ENCODE data around the gene NPAS3.

NPAS3 gene

DNA sequence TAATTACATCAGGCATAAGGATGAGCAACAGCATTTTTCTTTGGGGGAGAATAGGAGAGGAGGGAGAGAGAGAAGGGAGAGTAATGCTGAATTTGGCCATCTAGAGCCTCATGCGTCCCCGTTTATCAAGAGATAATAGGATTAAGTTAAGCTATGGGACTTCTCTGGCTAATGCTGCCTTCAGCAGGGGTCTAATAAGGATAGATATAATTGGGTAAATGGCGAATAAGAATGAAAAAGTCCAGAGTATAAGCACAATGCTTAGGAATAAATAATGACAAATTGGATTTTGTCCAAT, 542.2 kb downstream of the NPAS3 start:
- DNase-seq (ENCODE audit: low read depth in 2 of 2): no peak

DNA sequence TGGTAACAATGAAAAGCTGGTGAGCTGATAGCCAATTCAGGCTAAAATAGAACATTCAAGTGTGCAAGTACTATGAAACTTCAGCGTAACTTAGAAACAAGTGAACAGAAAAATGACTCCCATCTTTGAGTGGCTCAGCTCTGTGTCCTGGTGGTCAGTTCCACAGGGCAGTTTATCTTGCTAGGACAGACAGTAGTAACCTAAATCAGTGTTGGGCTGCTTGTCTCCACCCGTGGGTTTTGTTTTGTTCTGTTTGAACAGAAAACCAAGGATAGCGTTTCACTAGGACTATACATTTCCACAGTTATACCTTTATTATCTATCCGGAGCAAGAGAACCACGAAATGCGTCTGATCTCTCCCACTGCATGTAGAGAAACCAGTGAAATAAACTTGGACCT, 544.4 kb downstream of the NPAS3 start:
- no peak for DNase-seq (ENCODE audit: low read depth in 2 of 2)

DNA sequence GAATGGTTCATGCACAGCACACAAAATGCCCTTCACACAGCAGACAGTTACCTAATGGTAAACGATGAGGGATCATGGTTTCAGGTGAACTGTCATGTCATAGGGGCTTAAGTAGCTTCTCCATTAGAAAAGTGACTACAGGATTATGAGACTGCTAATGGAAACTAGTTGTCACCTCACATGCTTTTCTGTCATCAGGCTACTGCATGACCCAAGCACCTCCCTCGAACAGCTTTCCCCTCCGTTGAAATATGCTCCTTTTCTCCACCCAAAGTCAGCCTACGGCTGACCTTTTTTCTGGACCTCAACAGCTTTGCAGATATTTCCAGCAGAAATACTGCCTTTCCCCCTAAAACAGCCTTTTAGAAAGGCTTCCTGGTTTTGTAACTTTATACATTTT, 544.9 kb downstream of the NPAS3 start:
- no peak for DNase-seq (ENCODE audit: low read depth in 2 of 2)

DNA sequence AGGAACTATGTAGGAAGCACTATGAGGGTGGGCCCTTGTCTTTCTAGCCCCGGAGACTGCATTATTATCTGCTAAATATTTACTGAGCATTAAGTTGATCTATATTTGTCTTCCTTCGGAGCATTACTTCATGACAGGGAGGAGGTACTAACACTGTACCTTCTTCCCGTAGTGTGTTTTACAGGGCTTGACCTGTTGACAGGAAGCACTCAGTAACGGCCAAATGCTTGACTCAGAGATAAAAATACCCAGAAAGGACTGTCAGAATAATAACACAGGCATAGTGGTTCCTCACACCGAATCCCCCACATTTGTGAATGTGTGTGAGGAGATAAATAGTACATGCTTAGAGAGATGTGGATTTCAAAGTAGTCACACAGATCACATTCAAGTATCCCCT, 545.6 kb downstream of the NPAS3 start:
- no peak for DNase-seq (ENCODE audit: low read depth in 2 of 2)

DNA sequence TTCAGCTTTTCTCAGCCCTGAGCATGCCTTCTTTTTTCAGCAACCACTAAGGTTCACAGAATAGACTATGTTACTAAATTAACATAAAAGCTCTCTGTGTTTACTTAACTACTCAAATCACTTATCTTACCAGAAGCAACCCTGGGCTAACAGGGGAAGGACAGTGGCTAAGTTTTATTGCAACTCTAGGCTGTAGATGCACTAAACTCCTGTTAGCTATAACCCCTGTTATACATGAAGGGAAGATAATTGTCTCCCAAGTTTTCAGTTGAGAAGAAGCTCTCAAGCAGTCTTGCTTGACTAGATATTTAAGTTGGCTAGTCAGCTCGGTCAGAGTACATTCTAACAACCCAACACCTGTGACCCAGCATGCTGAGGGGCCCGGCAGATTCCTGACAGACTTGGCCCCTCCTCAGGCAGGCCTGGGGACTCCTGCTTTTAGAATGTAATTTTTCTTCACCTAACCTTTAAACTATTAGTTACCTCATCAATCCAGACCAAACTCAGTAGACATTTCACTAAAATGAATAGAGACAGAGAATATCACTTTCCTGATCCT, 547.7 kb downstream of the NPAS3 start:
- no peak for DNase-seq (ENCODE audit: low read depth in 2 of 2)

DNA sequence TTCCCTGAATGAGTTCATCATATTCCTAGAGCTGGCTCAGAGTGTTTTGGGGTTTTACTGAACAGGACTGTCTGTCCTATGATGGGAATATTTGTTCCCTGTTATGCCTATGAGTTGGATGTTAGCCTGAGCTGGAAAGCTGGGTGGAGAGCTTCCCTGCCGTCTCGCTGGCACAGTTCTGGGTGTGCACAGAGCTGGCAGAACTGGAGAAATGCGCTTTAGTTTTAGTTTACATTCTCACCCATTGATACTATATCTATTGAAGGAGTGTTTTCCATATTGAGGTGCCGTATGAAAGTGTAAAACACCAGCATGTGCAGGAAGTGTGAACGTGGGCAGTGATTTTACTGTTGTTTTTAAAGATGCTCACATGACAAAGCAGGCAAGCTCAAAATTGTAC, 549.9 kb downstream of the NPAS3 start:
- no peak for DNase-seq (ENCODE audit: low read depth in 2 of 2)

DNA sequence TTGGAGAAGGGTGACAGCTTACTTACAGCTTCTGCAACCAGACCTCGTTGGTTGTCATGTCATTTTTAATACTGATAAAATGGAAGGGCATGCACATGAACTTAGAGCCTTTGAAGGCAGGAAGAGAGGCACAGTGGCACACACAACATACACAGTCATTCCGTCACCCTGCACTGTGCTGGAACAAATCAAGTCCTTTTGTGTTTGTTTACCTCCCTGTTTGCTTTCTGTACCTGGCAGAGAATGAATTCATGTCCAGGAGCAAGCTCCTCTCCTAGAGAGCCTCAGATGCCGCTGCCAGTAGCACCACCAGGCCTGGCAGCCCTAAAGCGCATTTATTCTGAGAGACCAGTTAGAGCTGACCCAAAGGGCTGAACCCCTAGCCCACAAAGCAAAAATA, 551.9 kb downstream of the NPAS3 start:
- DNase-seq (ENCODE audit: low read depth in 2 of 2): no peak

DNA sequence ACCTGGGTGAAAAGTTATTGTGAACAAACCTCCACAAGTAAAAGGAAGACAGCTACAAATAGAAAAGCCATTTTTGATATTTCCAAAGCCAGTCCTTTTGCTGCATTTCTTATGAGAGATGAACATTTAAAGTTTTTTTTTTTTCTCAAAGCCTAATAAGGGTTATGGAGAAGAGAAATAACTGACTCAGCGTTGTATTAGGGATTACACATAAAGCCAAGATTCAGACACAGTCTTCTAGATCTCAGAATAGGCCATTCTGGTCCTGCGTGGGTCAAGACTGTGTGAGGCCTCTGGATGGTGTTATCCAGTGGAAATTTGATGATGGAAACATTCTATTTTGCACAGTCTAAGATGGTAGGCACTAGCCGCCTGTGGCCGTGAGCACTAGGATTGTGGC, 552.4 kb downstream of the NPAS3 start:
- no peak for DNase-seq (ENCODE audit: low read depth in 2 of 2)

DNA sequence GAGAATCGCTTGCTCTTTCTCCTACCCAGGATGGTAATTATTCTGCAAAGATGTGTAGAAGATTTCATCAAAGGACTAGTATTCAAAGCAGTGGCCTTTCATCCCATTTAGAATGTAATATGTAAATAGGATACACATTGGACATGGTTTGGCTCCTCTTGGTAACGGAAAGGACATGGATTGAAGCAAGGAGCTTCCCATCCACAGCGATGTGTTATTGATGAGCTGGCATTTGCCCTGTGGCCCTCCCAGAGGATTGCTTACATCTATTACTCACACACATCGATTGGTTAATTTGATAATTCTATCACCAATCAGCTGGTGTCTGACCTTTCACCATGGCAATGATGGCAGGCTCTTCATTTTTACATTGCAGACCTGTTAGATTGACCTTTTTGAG, 553.8 kb downstream of the NPAS3 start:
- no peak for DNase-seq (ENCODE audit: low read depth in 2 of 2)

DNA sequence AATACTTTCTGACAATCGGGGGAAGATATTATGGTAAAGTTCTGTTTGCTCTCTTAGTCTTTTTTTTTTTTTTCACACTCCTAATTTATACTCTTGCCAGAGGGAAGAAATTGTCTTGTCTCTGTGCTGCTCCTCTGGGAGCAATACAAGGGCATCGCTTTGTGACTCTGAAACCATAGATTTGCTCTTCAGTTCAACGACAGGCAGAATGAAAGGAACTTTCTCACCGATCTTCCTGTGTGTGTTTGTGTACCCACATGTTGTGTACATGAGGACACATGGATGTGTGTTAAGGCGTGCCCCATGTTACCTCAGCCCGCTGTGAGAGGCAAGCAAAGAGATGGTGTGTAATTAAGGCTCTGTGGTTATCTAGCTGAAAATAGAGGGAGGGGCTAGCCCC, 554.6 kb downstream of the NPAS3 start:
- DNase-seq (ENCODE audit: low read depth in 2 of 2): no peak

DNA sequence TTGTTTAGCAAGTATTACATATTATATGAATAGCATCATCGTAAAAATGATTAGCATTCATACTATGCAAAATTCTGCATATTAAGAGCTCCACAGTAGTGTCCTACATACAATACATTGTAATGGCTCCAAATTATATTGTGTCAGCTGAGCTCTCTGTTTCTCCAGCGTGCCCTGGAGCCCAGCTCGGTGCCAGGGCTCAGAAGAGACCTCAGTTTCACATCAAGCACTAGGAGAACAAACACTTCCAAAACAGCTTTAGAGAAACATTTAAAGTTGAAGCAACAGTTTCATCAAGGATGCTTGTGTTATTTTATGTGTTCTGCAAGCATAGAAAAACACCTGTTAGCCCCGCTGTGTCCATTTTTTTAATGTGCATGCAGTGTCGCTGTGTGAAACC, 555.3 kb downstream of the NPAS3 start:
- DNase-seq (ENCODE audit: low read depth in 2 of 2): no peak

DNA sequence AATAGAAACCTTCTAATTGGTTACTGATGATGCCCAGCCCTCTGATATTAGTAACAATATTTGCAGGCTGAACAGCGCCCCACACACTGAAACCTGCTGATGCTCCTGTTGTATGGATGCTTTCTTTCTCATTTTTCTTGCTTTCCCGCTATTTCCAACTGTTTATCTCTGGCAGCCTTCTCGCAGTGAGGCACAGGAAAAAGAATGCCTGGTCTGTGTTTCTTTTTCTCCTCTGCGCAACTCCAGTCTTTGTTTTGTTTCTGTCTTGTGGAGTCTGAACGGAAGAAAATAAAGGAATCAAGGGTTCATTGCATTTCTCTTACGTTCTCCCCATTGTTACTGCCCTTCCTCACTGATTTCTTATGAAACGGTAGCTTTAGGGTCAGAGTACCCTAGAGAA, 561.0 kb downstream of the NPAS3 start:
- no peak for DNase-seq (ENCODE audit: low read depth in 2 of 2)

DNA sequence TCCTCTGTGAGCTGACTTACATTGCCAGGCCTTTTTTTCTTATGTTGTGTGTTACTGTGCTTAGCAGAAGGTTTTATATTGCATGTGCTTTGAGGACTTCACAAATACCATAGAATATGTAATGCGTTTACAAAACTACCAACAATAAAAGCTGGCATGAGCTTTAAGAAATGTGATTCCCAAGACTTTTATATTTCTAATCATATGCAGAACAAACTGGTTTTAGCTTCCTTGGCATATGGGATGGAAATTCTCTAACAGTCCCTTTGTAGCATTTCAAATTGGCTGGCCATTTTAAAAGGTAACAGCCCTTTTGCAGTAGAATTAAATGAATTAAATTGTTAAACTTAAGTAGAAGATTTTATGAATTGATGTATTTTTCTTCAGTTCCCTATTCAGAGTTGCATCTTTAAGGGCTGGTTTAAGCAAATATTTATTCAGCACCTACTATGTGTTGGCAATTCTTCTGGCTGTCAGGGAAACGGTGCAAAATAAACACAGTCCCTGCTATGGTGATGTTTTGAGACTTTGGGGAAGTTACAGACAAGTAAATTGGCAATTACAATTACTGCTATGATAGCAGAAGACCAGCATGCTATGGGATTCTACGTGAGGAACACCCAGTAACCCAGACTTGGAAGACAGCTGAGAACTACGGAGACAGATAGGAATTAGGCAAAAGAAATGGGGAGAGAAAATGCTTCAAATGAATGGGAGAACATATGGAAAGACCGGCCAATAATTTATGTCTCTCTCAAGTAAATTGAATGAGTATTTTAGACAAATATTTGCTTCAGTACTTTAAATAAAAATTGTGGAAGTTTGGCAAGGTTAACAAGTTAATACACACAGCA, 565.8 kb downstream of the NPAS3 start:
- no peak for DNase-seq (ENCODE audit: low read depth in 2 of 2)

DNA sequence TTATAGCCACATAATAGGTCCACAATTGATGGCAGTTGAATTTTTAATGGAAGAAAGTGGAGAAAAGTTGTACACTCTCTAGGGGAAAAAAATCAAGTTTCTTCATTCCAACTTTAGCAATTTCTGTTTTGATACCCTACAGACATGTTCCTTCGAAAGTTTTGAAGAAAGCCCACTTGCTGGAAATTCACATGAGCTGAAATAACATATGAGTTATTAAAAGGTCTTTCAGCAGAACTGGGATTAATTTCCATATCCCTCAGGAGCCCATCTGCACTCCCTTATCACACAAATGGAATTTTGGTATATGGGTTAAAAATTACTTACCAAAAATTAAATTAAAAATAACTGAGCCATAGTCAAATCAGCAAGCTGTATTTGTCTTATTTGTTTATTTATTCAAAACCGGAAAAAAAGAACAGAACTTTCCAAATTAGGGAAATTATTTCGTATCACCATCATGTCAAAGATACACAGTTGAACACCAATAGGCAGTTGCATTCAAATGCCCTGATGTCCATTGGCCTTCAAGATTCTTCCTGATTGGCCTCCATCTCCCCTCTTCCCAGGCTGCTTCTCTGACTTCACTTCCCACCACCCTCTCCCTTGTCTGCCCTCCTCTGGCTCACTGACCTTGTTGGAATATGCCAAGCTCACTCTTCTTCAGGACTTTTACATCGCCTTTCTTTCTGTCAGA, 566.7 kb downstream of the NPAS3 start:
- DNase-seq (ENCODE audit: low read depth in 2 of 2): no peak

DNA sequence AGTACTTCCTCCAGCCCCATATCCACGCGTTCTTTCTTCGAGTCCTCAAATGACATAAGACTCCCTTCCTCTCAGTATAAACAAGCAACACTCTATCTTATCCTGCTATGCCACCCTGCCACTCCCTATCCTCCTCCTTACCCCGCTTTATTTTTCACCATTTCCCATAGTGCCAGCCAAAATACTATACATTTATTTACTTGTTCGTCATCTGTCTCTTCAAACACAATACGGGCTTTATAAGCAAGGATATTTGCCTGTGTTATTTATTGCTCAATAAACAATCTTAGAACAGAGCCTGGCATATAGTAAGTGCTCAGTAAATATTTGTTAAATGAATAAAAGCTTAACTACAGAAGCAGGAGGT, 567.3 kb downstream of the NPAS3 start:
- DNase-seq (ENCODE audit: low read depth in 2 of 2): no peak

DNA sequence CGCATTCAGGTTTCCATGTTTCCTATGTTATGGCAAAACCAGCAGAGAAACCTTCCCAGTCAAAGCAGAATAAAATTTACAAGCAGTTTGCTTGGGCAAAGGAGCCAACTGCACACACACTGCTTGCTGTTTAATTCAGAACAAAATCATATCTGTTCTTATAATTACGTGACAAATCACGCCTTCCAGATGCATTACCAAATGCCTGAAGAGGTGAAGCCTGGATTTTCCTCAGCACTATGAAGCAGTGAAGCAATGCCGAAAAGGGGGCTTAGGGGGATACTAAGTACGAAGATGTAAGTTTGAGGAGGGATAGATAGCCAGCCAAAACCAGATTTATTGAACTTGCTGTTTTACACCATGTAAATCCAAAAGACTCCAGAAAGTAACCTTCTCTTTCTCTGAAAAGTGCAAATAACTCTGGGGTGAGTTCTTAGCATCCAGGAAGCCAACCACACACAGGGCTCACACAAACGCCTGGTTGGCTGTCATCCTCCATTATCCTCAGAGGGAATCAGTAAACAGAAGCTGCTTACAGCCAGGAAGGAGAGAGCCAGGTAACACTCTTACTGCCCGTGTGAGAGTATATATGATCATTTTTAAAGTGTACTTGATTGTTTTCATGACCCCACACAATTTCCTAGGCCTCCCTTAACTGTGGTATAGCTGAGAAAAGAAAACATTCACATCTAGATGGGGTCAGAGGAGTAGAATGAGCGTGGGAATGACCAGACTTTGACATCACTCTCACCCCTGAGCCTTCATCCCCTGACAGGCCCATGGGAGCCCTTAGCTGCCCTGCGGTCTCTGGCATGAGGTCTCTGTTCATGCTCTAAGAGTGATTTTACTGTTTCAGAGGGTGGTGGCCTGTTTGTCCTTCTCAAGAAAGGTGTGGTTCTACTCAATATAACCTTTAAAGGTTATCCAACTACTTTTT, 569.7 kb downstream of the NPAS3 start:
- DNase-seq (ENCODE audit: low read depth in 2 of 2): no peak

DNA sequence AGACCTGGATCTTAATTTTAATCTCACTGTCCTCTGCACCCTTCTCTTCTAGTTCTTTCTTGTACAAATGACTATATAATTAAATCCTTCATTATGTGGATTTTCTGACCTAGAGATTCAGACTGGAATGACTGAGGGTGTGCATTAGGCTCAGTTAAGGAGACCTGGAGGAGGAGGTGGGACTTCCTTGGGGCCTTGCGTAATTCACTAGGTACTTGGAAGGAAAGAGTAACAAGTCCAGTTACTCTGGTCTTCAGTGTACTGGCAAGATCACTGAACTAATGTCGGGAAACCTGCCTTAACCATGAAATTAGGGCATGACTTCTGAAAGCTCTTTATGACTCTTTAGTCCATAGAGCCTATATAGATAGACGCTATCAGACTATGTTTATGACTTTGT, 570.8 kb downstream of the NPAS3 start:
- no peak for DNase-seq (ENCODE audit: low read depth in 2 of 2)

DNA sequence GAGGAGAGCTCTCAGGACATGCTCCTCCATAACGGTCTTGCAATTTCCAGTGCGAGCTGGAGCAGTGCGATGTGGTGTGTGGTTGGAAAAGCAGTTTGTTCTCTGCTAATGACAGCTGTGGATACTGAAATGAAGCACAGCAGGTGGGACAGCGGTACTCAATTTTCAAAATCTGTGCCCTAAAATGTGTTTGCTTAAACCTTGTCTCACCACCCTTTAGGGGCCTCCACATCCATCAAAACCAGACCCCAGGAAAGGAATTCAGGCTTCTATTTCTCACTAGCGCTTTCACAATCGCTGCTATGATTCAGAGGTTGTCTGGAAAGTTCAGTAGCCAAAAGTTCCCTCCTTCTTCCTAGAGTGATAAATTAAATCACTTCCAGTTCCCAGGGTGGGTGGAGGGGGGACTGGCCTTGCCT, 571.4 kb downstream of the NPAS3 start:
- DNase-seq (ENCODE audit: low read depth in 2 of 2): no peak

DNA sequence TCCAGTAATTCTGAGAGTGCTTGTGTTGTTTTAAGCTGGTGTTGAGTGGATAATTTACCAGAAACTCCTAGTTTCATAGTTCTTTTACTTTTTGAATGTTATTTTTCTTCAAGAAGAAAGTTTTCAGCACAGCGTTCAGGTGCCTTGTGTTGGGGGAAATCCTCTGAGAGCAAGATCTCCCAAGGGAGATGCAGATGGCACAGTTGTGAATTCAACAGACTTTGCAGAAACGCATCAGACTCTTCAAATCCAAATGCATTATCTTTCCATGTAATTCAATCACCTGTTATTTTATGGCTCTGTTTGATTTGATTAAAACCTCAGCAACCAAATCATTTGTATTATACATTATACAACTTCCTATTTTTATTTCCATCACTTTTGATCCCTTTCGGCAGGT, 572.3 kb downstream of the NPAS3 start:
- no peak for DNase-seq (ENCODE audit: low read depth in 2 of 2)

DNA sequence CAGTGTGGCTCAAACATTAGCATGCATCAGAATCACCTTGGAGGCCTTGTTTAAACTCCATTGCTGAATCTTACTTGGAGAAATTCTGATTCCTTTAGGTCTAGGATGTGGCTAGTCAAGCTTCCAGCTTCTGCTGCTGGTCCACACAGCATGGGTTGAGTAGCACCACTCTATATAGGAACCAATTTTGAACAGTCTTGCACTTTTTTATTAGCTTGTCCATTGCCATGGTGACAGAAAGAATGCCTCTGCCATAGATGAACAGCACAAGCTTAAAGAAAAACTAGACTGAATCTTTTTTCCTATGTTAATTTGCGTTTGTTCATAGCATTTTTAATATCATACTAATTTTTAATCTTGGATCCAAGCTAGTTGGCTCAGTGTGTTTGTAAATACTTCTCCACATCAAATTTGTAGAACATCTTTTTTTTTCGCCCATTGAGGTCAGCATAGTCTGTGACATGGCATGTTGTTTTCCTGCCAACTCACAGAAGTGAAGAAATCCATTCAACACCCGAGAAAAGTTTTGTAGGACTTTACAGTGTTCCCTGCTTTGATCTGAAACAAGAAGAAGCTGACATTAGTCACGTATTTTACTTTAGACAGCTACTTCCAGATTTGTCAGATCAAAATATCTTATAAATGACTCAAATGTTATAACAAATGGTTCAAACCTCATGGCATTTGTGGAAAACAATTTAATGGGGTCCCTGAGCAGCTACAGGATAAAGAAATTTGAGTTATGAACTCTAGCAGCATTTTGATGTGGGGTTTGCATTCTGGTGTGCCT, 573.4 kb downstream of the NPAS3 start:
- DNase-seq (ENCODE audit: low read depth in 2 of 2): no peak

DNA sequence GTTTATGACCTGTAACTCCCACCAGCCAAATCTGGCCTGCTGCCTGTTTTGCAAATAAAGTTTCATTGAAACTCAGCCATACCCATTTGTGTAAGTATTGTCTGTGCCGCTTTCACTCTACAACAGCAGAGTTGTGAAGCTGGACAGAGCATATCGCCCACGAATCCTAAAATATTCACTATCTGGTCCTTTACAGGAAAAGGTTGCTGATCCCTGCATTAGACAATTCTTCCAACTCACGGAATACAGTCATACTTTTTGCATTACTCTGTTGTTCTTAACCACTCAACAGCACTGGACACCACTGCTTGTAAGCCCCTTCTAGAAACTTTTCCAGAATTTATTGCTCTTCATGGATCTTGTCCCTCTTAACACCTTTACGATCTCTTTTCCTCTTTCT, 576.8 kb downstream of the NPAS3 start:
- no peak for DNase-seq (ENCODE audit: low read depth in 2 of 2)

DNA sequence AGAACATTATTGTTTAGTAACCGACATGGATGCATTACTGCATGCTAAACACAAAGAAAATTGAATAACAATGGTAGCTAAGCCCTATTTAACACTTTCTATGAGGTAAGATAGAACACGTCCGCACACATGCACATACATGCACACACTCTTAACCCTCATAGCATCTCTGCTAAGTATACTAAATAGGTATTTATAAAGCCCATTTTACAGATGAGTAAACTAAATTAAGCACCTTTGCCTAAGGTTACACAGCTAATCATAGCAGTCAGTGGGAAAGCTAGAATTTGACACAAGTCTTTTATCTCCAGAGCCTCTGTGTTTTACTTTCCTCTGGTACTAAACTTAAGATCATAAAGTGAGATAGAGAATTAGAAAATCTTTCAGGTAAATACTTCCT, 577.2 kb downstream of the NPAS3 start:
- no peak for DNase-seq (ENCODE audit: low read depth in 2 of 2)

Measured in stimulated activated CD4-positive, alpha-beta T cell treated with anti-CD3 and anti-CD28 coated beads, Interleukin-1b, Interleukin-23, amount 100 ng/mL, for 4 hours (primary cell).